ENCODE results near the gene IMMP2L. TPM values are rescaled to one million over a fixed set of nuclear protein-coding genes. Genes with fewer than 3 reads are reported as not detected.

Gene IMMP2L
- total RNA-seq, 4 donors from 2014 or later: 12.4 to 31.7 (median 22.8) TPM

DNA sequence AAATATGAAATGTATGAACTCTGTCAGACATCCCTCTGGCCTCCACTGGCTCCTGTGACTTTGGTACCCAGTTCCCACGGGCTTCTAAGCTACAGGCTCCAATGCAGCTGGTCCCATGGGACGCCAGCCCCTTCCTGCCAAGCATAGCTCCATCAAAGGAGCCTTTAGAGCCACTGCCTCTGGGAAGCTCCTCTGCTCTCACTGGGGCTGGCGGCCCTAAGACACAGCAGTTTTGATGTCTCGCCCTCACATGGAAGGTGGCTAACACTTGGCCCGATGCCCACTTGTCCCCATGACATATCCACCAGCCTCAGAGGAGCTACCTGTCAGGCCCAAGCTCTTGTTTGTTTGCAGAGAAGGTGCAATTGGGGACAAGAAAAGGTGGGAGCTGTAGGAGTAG is 925.0 kb downstream of the IMMP2L start:
- TF ChIP-seq, protein P1, sequence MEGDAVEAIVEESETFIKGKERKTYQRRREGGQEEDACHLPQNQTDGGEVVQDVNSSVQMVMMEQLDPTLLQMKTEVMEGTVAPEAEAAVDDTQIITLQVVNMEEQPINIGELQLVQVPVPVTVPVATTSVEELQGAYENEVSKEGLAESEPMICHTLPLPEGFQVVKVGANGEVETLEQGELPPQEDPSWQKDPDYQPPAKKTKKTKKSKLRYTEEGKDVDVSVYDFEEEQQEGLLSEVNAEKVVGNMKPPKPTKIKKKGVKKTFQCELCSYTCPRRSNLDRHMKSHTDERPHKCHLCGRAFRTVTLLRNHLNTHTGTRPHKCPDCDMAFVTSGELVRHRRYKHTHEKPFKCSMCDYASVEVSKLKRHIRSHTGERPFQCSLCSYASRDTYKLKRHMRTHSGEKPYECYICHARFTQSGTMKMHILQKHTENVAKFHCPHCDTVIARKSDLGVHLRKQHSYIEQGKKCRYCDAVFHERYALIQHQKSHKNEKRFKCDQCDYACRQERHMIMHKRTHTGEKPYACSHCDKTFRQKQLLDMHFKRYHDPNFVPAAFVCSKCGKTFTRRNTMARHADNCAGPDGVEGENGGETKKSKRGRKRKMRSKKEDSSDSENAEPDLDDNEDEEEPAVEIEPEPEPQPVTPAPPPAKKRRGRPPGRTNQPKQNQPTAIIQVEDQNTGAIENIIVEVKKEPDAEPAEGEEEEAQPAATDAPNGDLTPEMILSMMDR (IDR thresholded peaks at IDR 0.05): no peak
- no peak for DNase-seq (ENCODE audit: low spot score)
- no peak for ATAC-seq (ENCODE audit: low FRiP score)

DNA sequence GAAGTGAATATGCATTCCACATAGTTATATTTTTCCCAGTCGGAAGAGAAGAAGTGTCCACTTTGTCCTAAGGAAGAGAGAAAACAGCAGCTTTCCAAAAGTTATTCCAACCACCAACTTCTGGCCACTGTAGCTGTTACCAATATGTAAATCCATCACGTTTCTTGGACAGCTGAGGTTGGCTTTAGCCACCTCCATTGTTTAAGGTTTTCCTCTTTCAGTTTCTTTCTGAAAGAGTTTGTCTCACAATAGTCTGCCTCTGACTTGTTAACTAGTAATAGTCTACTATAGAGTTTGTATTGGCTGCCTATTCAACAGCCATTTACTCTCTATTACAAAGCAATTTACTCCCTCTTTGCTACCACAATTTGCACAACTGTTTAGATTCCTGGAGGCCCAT is 929.0 kb downstream of the IMMP2L start:
- no peak for DNase-seq (ENCODE audit: low spot score)
- ATAC-seq (ENCODE audit: low FRiP score): no peak
- TF ChIP-seq, protein P1 (IDR thresholded peaks at IDR 0.05): no peak

DNA sequence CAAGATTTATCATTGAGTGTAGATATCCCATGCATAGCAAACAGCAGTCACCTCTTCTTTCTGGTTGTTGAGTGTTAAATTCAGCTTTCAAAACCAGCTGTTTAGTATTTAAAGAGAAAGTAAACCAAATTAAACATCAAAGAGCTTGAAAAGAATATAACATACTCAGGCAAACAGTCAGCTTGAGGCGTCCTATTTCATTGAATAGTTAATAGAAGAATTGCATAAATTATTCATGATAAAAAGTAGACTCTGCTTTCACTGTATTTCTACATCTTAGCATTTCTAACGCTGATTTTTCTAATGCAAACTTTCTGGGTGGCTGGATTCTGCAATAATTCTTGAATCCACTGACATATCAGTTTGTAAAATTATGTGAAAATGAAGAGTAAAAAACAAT is 935.9 kb downstream of the IMMP2L start:
- ATAC-seq (ENCODE audit: low FRiP score) (no peak), DNase-seq (ENCODE audit: low spot score) (no peak)
- TF ChIP-seq, protein P1 (IDR thresholded peaks at IDR 0.05): no peak

DNA sequence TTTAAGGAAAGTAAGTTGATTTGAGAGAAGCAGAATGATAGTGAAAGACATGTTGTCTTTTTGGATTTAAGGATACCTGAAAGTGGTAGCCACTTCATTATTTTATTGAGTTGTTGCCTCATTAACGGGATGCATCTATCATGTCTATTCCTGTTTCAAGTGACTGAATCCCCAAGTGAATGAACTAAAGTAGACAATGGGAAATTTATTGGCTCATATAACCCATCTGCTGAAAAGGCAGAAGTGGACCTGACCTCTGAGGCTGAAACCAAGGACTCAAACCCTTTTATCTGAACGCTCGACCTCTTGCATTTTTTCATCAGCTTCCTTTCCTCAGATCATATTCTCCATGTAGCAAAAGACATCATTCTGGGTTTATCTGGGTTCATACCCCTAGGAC is 937.0 kb downstream of the IMMP2L start:
- DNase-seq (ENCODE audit: low spot score): no peak
- TF ChIP-seq, protein P1 (IDR thresholded peaks at IDR 0.05): no peak
- no peak for ATAC-seq (ENCODE audit: low FRiP score)

DNA sequence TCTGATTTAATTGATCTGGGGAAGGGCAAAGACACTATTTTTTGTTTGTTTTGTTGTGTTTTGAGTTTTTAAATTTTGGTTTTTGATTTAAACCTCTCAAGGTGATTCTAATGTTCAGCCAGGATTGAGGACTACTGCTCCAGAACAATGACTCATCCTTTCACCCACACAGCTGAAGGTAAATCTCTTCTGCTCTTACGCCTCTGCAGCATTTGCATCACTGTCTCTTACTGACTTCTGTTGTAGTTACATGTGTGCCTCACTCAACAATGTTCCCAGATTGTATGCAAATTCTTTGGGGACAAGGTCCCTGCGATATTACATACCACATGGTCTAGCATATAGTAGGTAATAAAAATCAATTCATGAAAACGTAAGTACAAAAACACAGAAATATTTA is 938.9 kb downstream of the IMMP2L start:
- DNase-seq (ENCODE audit: low spot score) (no peak), ATAC-seq (ENCODE audit: low FRiP score) (no peak)
- TF ChIP-seq, protein P1 (IDR thresholded peaks at IDR 0.05): no peak

DNA sequence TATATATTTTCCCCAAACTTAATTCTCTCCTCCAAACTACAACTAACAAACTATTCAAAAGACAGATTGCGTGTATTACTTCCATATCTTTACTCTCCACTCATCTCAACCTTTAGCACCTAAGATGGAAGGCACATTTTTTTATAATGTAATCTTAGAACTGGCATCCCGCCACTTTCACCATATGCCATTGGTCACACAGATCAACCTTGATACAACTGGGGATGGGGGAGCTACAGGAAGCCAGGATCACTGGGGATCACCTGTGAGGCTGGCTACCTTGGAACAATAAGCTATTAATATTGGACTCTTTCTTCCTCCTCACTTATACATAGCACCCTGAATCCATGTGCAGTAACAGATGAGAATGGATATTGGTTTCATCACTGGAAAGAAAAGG is 941.0 kb downstream of the IMMP2L start:
- DNase-seq (ENCODE audit: low spot score) (no peak), ATAC-seq (ENCODE audit: low FRiP score) (no peak)
- TF ChIP-seq, protein P1 (IDR thresholded peaks at IDR 0.05): no peak

DNA sequence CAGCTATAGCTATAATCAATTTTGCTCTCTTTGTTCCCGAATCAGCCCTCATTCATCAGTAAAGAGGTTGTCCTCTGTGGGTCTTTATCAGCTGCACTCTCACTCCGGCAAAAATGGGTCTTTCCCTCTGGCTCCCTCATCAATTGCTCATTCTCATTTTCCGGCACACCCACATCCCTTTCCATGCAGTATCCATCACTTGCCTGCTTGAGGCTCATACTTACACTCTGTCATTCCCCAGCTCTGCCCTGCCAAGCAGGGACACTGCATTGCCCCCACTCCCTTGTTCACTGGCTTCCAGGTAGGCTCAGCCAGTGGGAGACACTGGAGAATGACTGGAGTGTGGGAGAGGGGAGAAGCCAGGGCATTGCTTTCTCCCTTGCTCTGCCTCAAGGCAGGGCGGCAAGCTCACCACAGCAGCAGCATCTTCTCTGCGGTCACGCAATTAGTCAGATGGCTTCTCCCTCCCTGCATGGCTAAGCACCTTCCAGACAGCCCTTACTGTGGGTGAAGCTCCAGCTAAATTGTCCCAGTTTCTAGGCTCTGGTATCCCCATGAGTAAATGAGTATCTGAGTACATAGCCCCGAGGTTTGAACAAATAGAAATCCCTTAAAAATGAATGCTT is 942.1 kb downstream of the IMMP2L start:
- no peak for DNase-seq (ENCODE audit: low spot score)
- TF ChIP-seq, protein P1 (IDR thresholded peaks at IDR 0.05): no peak
- ATAC-seq (ENCODE audit: low FRiP score): no peak
